A549 (cell line): ENCODE data around the gene PELI1.

Experiments used
- CBX2 ChIP-seq: fragments of 200-600 bp; sonication (generic); IDR thresholded peaks from 2 replicates; pipeline ENCODE4 v1.6.1; 2016; ENCODE audit warnings: low read depth, mild to moderate bottlenecking, borderline replicate concordance
- CHD2 ChIP-seq: fragments of 150-350 bp; IDR thresholded peaks from 2 replicates; pipeline ENCODE4 v1.6.1; 2014; ENCODE audit warnings: low read length; ENCODE audit not compliant: partially characterized antibody
- CTCF ChIP-seq: fragments of >200 bp; sonication (Bioruptor Twin); formaldehyde crosslinking; IDR thresholded peaks from 3 replicates; pipeline ENCODE4 v1.5.1; 2016
- EP300 ChIP-seq, 2 experiments: fragments of >200 bp; sonication (Bioruptor Twin); formaldehyde crosslinking; IDR thresholded peaks; 2 replicates in 1 of 2; 3 replicates in 1 of 2; pipeline ENCODE4 v1.6.1; 2016 to 2017
- HMGXB4 ChIP-seq: fragments of 250-450 bp; sonication (Bioruptor Pico); IDR thresholded peaks from 2 replicates; pipeline ENCODE4 v1.5.0; 2021; ENCODE audit warnings: mild to moderate bottlenecking, moderate library complexity, borderline replicate concordance
- MAX ChIP-seq: IDR thresholded peaks from 2 replicates; pipeline ENCODE4 v1.6.1; 2012
- POLR2A ChIP-seq: IDR thresholded peaks from 2 replicates; pipeline ENCODE4 v1.6.1; 2012; ENCODE audit warnings: mild to moderate bottlenecking, low read length
- RCOR1 ChIP-seq: fragments of 150-350 bp; IDR thresholded peaks from 2 replicates; pipeline ENCODE4 v1.6.1; 2014; ENCODE audit warnings: antibody characterized with exemption, low read length, low read depth

GRCh38 chr2:64142741-64143168, 1.5 kb downstream of the PELI1 start:
- TF ChIP-seq CBX2 = no peak
- TF ChIP-seq RCOR1 = no peak
- no peak for TF ChIP-seq POLR2A
- TF ChIP-seq CTCF = no peak
- no peak for TF ChIP-seq CHD2
- no peak for TF ChIP-seq EP300 (IDR thresholded peaks at IDR 0.05)
- TF ChIP-seq HMGXB4 (CRISPR knock-in tag) = no peak
- TF ChIP-seq MAX = no peak
